AG04449 (cell line): ENCODE results near the gene EIF3I.

Experiments used
- CTCF ChIA-PET: fragments of 350-600 bp; formaldehyde crosslinking; extraction: SDS; loops from one replicate; lab custom pipeline; 2021; ENCODE audit warnings: antibody characterized with exemption; lab: Yijun Ruan, JAX
- POLR2A ChIA-PET: fragments of 400-600, 350-600 bp; formaldehyde crosslinking; extraction: SDS; loops from one replicate; lab custom pipeline; 2020; ENCODE audit warnings: antibody characterized with exemption, inconsistent platforms; lab: Yijun Ruan, JAX
- DNase-seq: peaks from one replicate; pipeline ENCODE4 v3.0.0-alpha.2; 2010; ENCODE audit warnings: low read depth, low spot score
- H3K4me3 ChIP-seq: 2 replicates; pipeline ENCODE4 v1.5.1; 2011; ENCODE audit warnings: low read depth, mild to moderate bottlenecking, control low read depth, low read length
- TF ChIP-seq, protein P1 (sequence below): IDR thresholded peaks from one replicate; pipeline ENCODE4 v1.5.1; 2011; ENCODE audit warnings: mild to moderate bottlenecking, moderate library complexity, low read length, control low read depth, inconsistent platforms; ENCODE audit not compliant: insufficient read depth; ENCODE audit errors: missing control alignments

Gene EIF3I

DNA sequence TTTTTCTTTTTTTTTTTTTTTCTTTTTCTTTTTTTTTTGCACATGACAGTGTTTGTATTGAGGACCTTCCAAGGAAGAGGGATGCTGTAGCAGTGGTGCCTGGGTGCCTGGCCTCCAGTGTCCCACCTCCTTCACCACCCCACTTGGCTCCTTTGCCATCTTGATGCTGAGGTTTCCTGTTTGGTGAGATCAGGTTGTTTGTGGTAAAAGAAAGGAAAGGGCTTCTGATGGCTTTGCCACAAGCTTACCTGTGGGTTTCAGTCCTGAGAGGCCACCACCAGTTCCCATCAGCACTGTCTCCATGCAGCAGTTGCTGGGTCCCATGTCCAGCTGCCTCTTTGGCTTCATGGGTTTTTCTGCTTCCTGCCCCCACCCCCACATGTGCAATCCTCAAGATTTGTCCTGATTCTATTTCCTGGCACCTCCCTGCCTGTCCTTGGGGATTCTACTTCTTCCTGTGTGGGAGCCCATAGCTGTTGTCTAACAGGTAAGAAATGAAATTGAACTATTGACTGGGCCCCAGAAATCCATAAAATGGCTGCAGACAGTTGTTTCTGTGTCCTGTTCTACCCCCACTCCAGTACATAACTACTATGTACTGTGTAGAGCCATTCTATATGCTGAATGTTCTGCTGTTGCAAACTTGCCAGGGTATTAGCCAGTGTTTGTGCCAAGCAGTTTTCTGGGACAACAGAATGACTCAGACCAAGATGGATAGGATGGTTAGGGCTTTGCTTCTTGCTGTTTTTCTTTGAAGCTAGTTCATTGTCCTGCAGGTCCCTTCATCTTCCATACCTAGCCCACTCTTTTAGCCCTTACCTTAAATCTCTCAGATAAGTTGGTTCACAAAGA, 26.0 kb upstream of the EIF3I start:
- TF ChIP-seq, protein P1, sequence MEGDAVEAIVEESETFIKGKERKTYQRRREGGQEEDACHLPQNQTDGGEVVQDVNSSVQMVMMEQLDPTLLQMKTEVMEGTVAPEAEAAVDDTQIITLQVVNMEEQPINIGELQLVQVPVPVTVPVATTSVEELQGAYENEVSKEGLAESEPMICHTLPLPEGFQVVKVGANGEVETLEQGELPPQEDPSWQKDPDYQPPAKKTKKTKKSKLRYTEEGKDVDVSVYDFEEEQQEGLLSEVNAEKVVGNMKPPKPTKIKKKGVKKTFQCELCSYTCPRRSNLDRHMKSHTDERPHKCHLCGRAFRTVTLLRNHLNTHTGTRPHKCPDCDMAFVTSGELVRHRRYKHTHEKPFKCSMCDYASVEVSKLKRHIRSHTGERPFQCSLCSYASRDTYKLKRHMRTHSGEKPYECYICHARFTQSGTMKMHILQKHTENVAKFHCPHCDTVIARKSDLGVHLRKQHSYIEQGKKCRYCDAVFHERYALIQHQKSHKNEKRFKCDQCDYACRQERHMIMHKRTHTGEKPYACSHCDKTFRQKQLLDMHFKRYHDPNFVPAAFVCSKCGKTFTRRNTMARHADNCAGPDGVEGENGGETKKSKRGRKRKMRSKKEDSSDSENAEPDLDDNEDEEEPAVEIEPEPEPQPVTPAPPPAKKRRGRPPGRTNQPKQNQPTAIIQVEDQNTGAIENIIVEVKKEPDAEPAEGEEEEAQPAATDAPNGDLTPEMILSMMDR: no peak
- ChIA-PET CTCF (interaction anchor here (2.1 to 2.4 kb wide), 2 partner anchors 12 to 19 kb away, joined by 5 to 12 read pairs; no protein-coding TSS in a partner anchor), POLR2A (interaction anchor here (3.0 kb wide), 1 partner anchor 16 kb away, joined by 11 read pairs; the partner anchor contains the start of gene TXLNA)
- no peak for DNase-seq
- H3K4me3 ChIP-seq: no peak overlapping the region

DNA sequence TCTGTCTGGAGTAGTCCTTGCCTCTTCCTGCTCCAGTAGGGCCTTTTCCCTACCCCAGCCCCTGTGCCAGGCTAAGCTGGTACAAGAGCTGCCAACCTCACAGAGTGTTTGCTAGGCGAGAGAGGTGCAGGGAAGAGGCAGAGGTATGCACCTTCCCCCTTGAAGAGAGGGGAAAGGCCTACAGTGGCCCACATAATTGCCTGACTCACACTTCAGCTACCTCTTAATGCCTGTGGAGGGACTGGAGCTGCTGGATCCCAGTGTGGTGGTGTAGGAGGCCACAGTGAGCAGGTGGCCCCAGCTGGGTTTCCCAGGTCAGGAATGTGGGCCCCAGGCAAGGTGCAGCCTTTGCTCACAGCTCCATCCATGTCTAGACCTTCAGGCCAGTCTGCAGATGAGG, 25.1 kb upstream of the EIF3I start:
- POLR2A ChIA-PET: interaction anchor here (1.0 to 3.0 kb wide), 3 partner anchors 8 to 17 kb away, joined by 3 to 11 read pairs (median 3); partner anchors contain the start of genes IQCC and TXLNA
- no peak overlapping the region for H3K4me3 ChIP-seq
- no peak for DNase-seq
- TF ChIP-seq, protein P1: no peak
- CTCF ChIA-PET: interaction anchor here (2.4 kb wide), 1 partner anchor 18 kb away, joined by 12 read pairs; no protein-coding TSS in a partner anchor

DNA sequence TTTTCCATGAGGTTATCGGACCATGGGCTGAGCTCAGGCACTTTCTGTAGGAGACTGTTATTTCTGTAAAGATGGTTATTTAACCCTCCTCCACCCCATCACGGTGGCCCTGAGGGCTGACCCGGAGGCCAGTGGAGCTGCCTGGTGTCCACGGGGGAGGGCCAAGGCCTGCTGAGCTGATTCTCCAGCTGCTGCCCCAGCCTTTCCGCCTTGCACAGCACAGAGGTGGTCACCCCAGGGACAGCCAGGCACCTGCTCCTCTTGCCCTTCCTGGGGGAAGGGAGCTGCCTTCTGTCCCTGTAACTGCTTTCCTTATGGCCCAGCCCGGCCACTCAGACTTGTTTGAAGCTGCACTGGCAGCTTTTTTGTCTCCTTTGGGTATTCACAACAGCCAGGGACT, 24.4 kb upstream of the EIF3I start:
- ChIA-PET CTCF (interaction anchor here (1.1 to 2.4 kb wide), 2 partner anchors 15 to 17 kb away, joined by 3 to 12 read pairs; no protein-coding TSS in a partner anchor), POLR2A (interaction anchor here (1.0 to 3.0 kb wide), 4 partner anchors 8 to 18 kb away, joined by 3 to 11 read pairs (median 4); partner anchors contain the start of genes IQCC and TXLNA)
- DNase-seq: no peak
- H3K4me3 ChIP-seq: no peak overlapping the region
- TF ChIP-seq, protein P1: no peak

DNA sequence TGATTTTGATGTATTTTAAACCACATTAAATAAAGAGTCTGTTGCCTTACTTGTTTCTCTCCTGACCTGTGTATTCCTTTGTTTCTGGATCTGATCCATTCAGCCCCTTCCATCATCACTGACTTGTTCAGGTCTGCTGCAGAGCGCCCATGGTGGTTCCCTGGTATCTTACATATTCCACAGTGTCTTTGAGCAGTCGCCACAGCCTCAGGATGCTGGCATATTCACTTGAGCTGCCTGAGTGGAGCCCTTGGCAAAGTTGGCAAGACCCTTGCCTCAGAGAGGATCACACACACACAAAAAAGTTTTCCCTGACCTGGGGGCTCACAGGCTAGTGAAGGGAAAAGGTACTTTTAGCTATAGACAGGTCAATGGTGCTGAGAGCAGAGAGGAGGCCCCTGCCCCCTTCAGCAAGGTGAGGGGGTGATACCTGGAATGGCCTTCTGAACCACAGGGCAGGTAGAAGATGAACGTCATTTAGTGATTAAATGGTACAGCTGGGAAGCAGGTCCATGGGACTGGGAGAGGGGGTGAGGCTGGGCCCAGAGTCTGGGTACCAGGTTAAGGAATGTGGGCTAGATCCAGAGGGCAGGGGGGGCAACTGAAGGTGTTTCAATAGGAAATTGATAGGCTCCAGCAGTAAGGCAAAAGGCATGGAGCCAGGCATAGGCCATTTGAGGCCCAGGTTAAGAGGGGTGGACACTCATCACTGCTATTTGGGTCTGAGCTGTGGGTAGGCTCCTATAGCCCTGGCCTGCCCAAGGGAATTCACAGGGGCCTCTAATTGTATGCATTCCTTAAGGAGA, 23.8 kb upstream of the EIF3I start:
- no peak overlapping the region for H3K4me3 ChIP-seq
- POLR2A ChIA-PET: interaction anchor here (1.3 to 3.0 kb wide), 3 partner anchors 12 to 19 kb away, joined by 4 to 18 read pairs (median 11); partner anchors contain the start of gene TXLNA
- CTCF ChIA-PET: interaction anchor here (0.8 to 1.1 kb wide), 2 partner anchors 16 to 17 kb away, joined by 3 read pairs; no protein-coding TSS in a partner anchor
- DNase-seq: no peak
- TF ChIP-seq, protein P1: no peak

DNA sequence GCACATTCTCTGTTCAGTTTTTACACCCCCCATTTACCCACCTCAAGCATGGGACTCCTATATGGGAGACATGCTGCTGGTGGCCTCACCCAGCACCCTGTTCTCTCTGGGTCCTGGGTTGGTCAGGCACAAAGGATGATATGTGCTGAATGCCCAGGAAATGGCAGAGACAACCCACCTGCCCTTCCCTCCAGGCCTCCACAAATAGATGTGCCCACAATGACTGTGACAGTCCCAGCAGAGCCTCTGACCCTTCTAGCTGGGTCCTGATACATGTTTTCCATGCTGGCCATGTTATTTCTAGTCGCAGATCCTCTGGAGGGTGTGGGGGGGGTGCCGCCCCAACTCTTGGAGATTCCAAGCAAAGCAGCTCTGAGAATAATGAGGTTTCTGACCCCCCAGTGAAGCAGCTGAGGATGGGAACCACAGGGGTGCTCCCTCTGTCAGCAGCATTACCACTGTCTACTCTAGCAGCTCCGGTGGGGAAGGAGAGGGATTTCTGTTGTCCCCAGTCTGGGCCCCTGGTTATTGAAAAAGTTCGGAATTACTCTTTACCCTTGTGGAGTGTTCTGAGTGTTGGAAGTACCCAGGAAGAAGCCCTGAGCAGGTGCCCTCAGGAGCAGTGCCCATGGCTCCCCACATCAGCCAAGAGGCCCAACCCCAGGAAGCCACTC, 23.0 kb upstream of the EIF3I start:
- no peak overlapping the region for H3K4me3 ChIP-seq
- POLR2A ChIA-PET: interaction anchor here (1.5 to 2.7 kb wide), 2 partner anchors 19 to 137 kb away, joined by 7 to 18 read pairs; partner anchors contain the start of genes MARCKSL1 and TXLNA
- TF ChIP-seq, protein P1: no peak
- CTCF ChIA-PET: interaction anchor here (0.8 kb wide), 1 partner anchor 18 kb away, joined by 3 read pairs; no protein-coding TSS in a partner anchor
- DNase-seq: no peak
